ENCODE data around the gene NPAT.

DNA sequence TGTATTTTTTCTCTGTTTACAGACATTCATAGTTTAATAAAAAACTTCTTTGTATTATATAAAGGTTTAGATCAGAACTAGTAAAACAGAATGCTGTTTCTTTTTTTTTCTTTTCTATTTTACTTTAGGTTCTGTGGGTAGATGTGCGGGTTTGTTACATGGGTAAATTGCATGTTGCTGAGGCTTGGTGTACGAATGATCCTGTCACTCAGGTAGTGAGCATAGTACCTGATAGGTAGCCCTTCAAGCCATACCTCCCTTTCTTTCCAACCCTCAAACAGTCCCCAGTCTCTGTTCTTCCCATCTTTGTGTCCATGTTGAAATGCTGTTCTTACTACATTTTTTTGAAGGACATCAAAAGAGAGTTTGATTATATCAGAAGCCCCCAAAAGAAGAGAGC, 3.6 kb upstream of the NPAT start:
- TF ChIP-seq POLR2A (IDR thresholded peaks at IDR 0.05): no peak
- TF ChIP-seq, protein P1, sequence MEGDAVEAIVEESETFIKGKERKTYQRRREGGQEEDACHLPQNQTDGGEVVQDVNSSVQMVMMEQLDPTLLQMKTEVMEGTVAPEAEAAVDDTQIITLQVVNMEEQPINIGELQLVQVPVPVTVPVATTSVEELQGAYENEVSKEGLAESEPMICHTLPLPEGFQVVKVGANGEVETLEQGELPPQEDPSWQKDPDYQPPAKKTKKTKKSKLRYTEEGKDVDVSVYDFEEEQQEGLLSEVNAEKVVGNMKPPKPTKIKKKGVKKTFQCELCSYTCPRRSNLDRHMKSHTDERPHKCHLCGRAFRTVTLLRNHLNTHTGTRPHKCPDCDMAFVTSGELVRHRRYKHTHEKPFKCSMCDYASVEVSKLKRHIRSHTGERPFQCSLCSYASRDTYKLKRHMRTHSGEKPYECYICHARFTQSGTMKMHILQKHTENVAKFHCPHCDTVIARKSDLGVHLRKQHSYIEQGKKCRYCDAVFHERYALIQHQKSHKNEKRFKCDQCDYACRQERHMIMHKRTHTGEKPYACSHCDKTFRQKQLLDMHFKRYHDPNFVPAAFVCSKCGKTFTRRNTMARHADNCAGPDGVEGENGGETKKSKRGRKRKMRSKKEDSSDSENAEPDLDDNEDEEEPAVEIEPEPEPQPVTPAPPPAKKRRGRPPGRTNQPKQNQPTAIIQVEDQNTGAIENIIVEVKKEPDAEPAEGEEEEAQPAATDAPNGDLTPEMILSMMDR (IDR thresholded peaks at IDR 0.05): no peak

All from upper lobe of left lung (tissue), 4 donors.